GM12891 (cell line): ENCODE results near the gene GPR173.

ENCODE experiments used
- DNase-seq: peaks from one replicate; pipeline ENCODE4 v3.0.0; 2011; ENCODE audit warnings: low spot score; ENCODE audit not compliant: insufficient read length
- FAIRE-seq: peaks from 2 replicates; lab custom pipeline; 2011; peaks lifted over from hg19 to GRCh38; lab: Jason Lieb, UNC
- PAX5 ChIP-seq: IDR thresholded peaks from 2 replicates; pipeline ENCODE4 v1.6.1; 2011; ENCODE audit warnings: low read length, moderate library complexity, mild to moderate bottlenecking; ENCODE audit not compliant: insufficient read depth, severe bottlenecking
- POLR2A ChIP-seq: IDR thresholded peaks from 2 replicates; pipeline ENCODE4 v1.6.1; 2011; ENCODE audit warnings: low read depth, low read length, control low read depth
- POLR2AphosphoS5 ChIP-seq: IDR thresholded peaks from 2 replicates; pipeline ENCODE4 v1.6.1; 2011; ENCODE audit warnings: low read depth, low read length, control low read depth
- POU2F2 ChIP-seq: IDR thresholded peaks from 2 replicates; pipeline ENCODE4 v1.6.1; 2011; ENCODE audit warnings: low read depth, mild to moderate bottlenecking, control low read depth, low read length, moderate library complexity
- SPI1 ChIP-seq: IDR thresholded peaks from 2 replicates; pipeline ENCODE4 v1.6.1; 2011; ENCODE audit warnings: low read depth, low read length, control low read depth
- TAF1 ChIP-seq: IDR thresholded peaks from 2 replicates; pipeline ENCODE4 v1.6.1; 2011; ENCODE audit warnings: low read depth, low read length, control low read depth

GPR173 gene

GRCh38 chrX:53018627-53019026, 30.0 kb upstream of the GPR173 start:
- no peak for DNase-seq
- TF ChIP-seq POLR2AphosphoS5, result no peak
- no peak for TF ChIP-seq SPI1
- FAIRE-seq, result no peak

DNA sequence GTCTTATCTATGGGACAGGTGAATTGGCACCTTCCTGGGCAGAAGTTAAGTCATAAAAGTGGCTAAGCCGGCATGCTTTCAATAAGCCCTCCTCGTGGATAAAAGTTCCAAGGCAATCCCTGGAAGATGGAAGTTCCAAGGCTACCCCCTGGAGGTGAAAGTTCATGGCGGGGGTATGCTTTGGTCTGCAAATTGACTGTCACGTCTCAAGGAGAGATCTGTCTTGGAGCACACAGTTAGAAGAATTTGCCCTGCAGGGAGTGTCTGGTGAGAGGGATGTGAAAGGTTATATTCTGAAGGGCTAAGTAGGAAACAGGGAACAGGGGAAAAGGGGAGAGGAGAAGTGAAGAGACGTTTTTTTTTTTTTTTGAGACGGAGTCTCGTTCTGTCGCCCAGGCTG, 26.2 kb upstream of the GPR173 start:
- no peak for FAIRE-seq
- DNase-seq, result no peak

DNA sequence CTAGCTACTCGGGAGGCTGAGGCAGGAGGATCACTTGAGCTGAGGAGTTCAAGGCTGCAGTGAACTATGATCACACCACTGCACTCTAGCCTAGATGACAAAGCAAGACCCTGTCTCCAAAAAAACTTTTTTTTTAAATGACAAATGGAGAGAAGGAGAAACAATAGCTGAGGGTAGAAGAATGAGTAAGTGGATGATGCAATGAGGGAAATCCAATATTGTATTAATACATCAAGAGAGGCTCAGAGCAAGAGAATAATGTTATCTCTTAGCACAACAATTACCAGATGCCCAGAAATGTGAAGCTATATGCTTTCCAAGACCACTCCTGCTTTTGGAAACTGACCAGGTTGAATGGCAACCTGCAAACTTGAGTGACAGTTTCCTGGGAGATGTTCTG, 19.9 kb upstream of the GPR173 start:
- TF ChIP-seq POU2F2 (no peak), TAF1 (no peak), SPI1 (no peak), POLR2A (no peak)
- DNase-seq (no peak), FAIRE-seq (no peak)

More for the DNA sequence above, 26.2 kb upstream of the GPR173 start:
- no peak for TF ChIP-seq POLR2AphosphoS5
- TF ChIP-seq POU2F2, result no peak
- no peak for TF ChIP-seq POLR2A
- TF ChIP-seq TAF1, result no peak
- no peak for TF ChIP-seq SPI1
- no peak for TF ChIP-seq PAX5

DNA sequence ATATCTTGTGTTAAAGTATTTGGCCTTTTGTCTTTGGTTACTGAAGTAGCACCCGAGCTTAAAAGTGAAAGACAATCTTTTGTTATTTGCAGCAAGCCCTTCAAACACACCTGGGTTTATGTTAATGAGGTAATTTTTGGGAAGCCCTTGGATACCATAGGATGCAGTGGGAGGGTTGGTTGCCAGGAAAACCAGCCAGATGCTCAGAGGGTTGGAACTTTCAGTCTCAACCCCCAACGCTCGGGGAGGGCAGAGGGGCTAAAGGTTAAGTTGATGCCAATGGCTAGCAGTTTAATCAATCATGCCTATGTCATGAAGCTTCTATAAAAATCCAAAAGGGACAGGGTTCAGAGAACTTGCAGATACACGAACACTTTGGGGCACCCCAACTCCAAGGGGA, 17.2 kb upstream of the GPR173 start:
- DNase-seq (no peak), FAIRE-seq (no peak)
- no peak for TF ChIP-seq POLR2AphosphoS5
- TF ChIP-seq SPI1, result no peak
- TF ChIP-seq TAF1, result no peak
- TF ChIP-seq PAX5, result no peak
- TF ChIP-seq POU2F2, result no peak
- no peak for TF ChIP-seq POLR2A

DNA sequence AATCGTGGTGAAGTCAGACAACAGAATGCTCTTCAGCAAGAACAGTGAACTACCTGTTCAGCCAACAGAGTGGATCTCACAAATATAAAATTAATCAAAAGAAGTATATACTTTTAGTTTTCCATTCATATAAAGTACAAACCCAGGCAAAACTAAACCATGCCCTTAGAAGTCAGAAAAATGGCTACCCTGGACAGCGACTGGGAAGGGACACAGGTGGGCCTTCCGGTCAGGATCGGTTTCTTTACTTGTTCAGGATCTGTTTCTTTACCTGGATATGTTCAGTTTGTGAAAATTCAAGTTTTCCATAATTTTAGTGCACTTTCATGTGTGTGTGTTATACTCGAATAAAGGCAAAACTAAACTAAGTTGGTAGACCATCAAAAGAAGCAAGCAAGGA, 12.4 kb upstream of the GPR173 start:
- no peak for FAIRE-seq
- no peak for DNase-seq
- TF ChIP-seq POU2F2 (no peak), POLR2AphosphoS5 (no peak), PAX5 (no peak), SPI1 (no peak), POLR2A (no peak), TAF1 (no peak)

DNA sequence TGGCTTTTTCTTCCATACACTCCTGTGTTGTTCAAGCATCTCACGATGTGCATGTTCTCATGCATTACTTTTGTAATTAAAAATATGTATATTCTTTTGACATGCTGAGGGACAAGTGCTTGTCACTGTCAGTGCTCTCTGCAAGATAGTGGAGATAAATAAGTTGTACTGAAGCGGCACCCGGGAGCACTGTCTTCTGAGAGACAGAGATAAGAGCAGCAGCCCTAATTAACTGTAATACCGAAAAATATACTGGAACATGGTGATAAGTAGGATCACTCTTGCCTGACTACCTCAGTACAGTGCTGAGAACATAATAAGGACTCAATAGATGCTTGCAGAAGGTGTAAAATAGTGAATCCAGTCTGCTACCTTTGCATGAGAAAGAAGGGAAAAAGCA, 9.4 kb upstream of the GPR173 start:
- TF ChIP-seq TAF1 (no peak), POLR2A (no peak), SPI1 (no peak), POU2F2 (no peak), PAX5 (no peak), POLR2AphosphoS5 (no peak)
- FAIRE-seq (no peak), DNase-seq (no peak)

DNA sequence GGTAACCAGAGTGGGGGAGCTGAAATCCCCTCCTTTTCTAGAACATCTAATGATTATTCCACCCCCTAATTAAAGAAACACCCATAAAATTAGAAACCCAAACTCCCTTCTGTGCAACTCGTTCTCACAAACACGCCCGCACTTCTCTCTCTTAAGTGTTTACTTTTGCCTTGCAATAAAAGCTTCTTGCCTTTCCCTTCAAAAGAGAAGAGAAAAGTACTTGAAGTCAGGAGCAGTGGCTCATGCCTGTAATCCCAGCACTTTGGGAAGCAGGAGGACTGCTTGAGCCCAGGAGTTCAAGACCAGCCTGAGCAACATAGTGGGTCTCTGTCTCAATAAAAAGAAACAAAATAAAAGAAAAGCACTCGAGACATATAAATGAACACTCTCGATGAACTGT, 3.6 kb upstream of the GPR173 start:
- TF ChIP-seq PAX5 (no peak), SPI1 (no peak), POLR2AphosphoS5 (no peak), TAF1 (no peak), POLR2A (no peak), POU2F2 (no peak)
- FAIRE-seq (no peak), DNase-seq (no peak)

DNA sequence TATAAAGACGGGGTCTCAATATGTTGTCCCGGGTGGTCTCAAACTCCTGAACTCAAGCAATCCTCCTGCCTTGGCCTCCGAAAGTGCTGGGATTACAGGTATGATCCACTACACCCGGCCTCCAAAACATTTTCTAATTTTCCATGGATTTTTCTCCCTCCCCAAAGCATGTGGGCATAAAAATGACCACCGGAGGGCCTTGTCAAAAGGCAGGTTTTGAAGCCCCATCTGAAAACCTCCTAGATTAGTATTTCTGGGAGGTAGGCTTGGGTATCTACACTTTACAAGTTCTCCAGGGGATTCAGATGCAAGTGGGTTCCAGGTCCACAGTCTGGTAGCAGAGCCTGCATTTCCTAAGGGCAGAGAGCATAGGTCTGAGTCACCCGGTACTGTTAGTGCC, 1.4 kb upstream of the GPR173 start:
- no peak for DNase-seq
- FAIRE-seq, result no peak

DNA sequence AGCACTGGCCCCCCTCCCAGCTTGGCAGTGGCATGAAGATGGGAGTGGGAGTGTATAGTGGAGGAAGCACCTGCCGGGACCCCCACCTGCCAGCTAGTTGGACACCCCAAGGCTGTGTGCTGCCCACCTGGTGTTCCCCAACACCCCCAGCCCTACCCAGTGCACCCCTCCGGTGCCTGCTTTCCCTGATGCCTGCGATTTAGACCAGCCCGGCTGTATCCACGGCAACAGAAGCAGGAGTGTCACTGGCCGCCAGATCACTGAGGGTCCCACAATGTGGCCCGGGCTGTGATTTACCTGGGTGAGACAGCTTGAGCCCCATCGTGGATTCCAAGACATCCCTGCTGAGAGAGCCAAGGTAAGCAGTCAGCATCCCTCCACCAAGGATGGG, 533 bp downstream of the GPR173 start:
- no peak for DNase-seq
- TF ChIP-seq POLR2A, result no peak
- no peak for TF ChIP-seq POLR2AphosphoS5
- TF ChIP-seq POU2F2, result no peak
- no peak for TF ChIP-seq TAF1
- TF ChIP-seq PAX5, result no peak
- no peak for TF ChIP-seq SPI1
- no peak for FAIRE-seq

More for the DNA sequence above, 1.4 kb upstream of the GPR173 start:
- TF ChIP-seq PAX5 (no peak), TAF1 (no peak), POU2F2 (no peak)

GRCh38 chrX:53050841-53051240, 2.3 kb downstream of the GPR173 start:
- TF ChIP-seq POU2F2, result no peak
- TF ChIP-seq POLR2AphosphoS5, result no peak
- no peak for TF ChIP-seq SPI1
- no peak for TF ChIP-seq TAF1
- TF ChIP-seq POLR2A, result no peak
- no peak for TF ChIP-seq PAX5
- FAIRE-seq, result no peak
- no peak for DNase-seq
